ENCODE measurements around the gene MBD3. TPM values are rescaled to one million over a fixed set of nuclear protein-coding genes. Genes with fewer than 3 reads are reported as not detected.

MBD3 gene
- total RNA-seq, 6 experiments from 2014 or later = 75.6 to 104 (median 85.7) TPM

DNA sequence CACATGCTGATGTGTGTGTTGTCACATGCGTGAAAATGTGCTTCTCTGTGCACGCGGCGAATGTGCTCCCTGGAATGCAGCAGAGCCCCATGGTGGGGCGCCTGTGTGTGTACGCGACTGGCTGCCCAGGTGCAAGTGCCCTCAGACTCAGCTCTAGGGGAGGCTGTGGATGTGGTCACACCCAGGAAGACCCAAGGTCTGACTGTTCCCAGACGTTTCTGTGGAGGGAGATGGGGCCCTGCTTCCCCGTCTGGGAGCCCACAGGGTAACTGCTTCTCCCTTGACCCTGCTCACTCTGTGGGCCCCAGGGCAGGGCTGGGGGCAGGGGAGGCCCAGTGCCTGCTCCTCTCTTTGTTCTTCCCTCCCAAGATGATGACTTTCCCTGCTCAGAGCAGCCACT lies 20.5 kb upstream of the MBD3 start:
- Mint-ChIP-seq H3K36me3 (ENCODE audit: low read depth) (peaks cover 5% of the 10 kb centered on the region; the same call in 1 of the 2 replicates), H3K4me3 (no peak overlapping the region), H3K27ac (no peak overlapping the region), H3K27me3 (ENCODE audit: insufficient read depth) (no peaks in the 10 kb centered on the region; the same call in 1 of the 2 replicates), H3K4me1 (ENCODE audit: low read depth) (peaks cover 13% of the 10 kb centered on the region; the same call in 1 of the 2 replicates), H3K9me3 (no peaks in the 10 kb centered on the region)
- TF ChIP-seq, protein P1, sequence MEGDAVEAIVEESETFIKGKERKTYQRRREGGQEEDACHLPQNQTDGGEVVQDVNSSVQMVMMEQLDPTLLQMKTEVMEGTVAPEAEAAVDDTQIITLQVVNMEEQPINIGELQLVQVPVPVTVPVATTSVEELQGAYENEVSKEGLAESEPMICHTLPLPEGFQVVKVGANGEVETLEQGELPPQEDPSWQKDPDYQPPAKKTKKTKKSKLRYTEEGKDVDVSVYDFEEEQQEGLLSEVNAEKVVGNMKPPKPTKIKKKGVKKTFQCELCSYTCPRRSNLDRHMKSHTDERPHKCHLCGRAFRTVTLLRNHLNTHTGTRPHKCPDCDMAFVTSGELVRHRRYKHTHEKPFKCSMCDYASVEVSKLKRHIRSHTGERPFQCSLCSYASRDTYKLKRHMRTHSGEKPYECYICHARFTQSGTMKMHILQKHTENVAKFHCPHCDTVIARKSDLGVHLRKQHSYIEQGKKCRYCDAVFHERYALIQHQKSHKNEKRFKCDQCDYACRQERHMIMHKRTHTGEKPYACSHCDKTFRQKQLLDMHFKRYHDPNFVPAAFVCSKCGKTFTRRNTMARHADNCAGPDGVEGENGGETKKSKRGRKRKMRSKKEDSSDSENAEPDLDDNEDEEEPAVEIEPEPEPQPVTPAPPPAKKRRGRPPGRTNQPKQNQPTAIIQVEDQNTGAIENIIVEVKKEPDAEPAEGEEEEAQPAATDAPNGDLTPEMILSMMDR (IDR thresholded peaks at IDR 0.05) = no peak
- no peak for DNase-seq

DNA sequence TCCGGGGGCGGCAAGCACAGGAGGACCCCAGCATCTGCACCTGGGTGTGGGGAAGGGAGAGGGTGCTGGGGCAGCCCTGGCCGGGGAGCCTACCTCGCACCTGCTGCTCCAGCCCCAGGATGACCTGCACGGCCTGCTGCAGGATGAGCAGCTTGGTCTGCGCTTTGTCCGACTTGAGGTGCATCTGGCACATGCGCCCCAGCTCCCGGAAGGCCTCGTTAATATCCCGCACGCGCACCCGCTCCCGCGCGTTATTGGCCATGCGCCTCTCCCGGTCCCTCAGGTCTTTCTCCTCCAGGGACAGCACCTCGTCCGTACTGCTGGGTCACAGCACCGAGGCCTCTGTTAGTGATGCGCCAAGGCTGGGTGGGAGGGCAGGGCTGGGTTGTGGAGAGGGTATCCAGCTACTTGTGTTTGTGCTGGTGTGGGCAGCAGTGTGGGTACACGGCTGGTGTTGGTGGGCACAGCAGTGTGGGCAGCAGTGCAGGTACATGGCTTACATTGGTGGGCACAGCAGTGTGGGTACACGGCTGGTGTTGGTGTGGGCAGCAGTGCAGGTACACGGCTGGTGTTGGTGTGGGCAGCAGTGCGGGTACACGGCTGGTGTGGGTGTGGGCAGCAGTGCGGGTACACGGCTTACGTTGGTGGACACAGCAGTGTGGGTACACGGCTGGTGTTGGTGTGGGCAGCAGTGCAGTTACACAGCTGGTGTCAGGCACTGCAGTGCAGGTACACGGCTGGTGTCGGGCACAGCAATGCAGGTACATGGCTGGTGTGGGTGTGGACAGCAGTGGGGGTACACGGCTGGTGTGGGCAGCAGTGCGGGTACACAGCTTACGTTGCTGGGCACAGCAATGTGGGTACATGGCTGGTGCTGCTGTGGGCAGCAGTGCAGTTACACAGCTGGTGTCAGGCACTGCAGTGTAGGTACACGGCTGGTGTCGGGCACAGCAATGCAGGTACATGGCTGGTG lies 19.7 kb upstream of the MBD3 start:
- no peaks in the 10 kb centered on the region; the same call in 1 of the 2 replicates for H3K27me3 Mint-ChIP-seq (ENCODE audit: insufficient read depth)
- TF ChIP-seq, protein P1 (IDR thresholded peaks at IDR 0.05) = no peak
- peaks cover 5% of the 10 kb centered on the region; the same call in 1 of the 2 replicates for H3K36me3 Mint-ChIP-seq (ENCODE audit: low read depth)
- no peak overlapping the region for H3K4me3 Mint-ChIP-seq
- H3K27ac Mint-ChIP-seq = no peak overlapping the region
- H3K9me3 Mint-ChIP-seq = no peaks in the 10 kb centered on the region
- peaks cover 13% of the 10 kb centered on the region; the same call in 1 of the 2 replicates for H3K4me1 Mint-ChIP-seq (ENCODE audit: low read depth)
- no peak for DNase-seq

DNA sequence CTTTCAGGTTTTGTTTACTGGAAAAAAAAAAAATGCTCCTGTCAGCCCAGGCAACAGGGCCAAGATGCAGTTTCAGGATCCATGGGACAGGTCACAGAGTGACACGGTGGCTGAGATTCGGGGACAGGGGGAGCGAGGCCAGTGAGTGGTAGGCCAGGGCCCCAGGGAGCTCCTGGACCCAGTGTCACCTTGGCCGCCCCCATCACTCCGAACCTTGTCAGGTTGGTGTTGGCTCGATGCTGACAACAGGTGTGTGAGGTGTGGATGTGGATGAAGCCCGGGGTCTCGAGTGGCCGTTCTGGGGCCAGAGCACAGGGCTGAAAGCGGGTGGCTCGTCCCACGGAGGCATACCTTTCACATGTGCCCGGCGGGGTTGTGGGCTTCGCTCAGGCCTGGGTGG lies 18.7 kb upstream of the MBD3 start:
- no peak overlapping the region for H3K4me3 Mint-ChIP-seq

DNA sequence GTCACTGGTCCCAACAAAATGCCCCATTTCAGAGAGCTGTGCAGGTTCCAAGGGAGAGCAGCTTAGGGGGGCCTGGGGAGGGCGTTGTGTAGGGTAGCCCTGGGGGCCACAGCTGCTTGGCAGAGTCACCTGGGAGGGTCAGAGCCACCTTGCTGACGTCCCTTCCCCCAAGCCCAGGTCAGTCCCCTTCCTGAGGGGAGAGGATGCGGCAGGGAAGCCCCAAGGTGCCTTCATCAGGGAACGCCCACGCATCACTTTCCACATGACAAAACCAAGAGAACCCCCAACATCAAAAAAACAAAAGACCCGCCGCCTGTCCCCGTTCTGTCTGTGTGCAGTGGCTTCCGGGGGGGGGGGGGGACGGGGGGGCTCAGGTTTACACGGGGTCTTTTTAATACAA lies 17.9 kb upstream of the MBD3 start:
- peaks cover under 1% of the 10 kb centered on the region; the same call in 1 of the 2 replicates for H3K36me3 Mint-ChIP-seq (ENCODE audit: low read depth)

More for the DNA sequence above, 18.7 kb upstream of the MBD3 start:
- H3K27ac Mint-ChIP-seq = no peak overlapping the region
- peaks cover 5% of the 10 kb centered on the region; the same call in 1 of the 2 replicates for H3K36me3 Mint-ChIP-seq (ENCODE audit: low read depth)
- H3K27me3 Mint-ChIP-seq (ENCODE audit: insufficient read depth) = peaks cover 3% of the 10 kb centered on the region
- no peak for DNase-seq
- no peaks in the 10 kb centered on the region for H3K9me3 Mint-ChIP-seq
- peaks cover 13% of the 10 kb centered on the region; the same call in 1 of the 2 replicates for H3K4me1 Mint-ChIP-seq (ENCODE audit: low read depth)
- TF ChIP-seq, protein P1 (IDR thresholded peaks at IDR 0.05) = no peak

DNA sequence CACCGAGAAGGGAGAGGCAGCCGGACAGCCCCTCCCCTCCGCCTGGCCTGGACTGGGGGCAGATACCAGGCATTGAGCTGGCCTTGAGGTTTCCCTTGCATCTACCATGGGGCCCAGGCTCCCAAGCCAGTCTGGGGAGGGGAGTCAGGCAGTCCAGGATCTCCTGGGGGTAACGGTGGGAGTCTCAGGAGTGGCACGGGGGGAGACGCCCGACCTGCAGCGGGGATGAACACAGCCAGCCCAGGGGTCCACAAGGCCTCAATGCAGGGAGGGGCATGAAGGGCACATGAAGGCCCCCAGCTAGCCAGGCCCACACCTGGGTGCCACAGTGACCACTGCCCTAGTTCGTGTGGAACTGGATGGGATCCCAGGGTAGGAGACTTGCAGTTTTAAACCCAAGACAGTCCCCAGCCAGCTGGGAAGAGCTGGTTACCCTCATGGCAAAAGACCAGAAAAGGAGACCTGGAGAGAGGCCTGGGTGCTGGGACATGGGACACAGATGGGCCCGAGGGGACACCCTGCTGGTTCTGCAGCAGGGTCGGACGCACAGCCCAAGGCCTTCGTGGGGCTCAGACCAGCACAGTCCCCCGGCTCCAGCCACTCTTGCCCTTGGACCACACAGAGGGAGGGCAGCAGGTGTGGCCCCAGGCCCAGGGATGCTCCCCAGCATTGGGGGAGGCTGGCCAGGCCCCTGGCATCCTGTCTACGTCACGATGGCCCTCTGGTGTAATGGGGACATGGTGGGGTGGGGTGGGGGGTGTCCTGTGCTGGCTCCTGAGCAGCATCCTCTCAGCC lies 17.2 kb upstream of the MBD3 start:
- Mint-ChIP-seq H3K4me3 (no peak overlapping the region), H3K36me3 (ENCODE audit: low read depth) (no peaks in the 10 kb centered on the region), H3K27me3 (ENCODE audit: insufficient read depth) (peaks cover 3% of the 10 kb centered on the region), H3K4me1 (ENCODE audit: low read depth) (peaks cover 19% of the 10 kb centered on the region), H3K9me3 (no peaks in the 10 kb centered on the region), H3K27ac (no peak overlapping the region)
- TF ChIP-seq, protein P1 (IDR thresholded peaks at IDR 0.05) = no peak
- no peak for DNase-seq

More for the DNA sequence above, 17.9 kb upstream of the MBD3 start:
- TF ChIP-seq, protein P1 (IDR thresholded peaks at IDR 0.05) = no peak
- peaks cover 3% of the 10 kb centered on the region for H3K27me3 Mint-ChIP-seq (ENCODE audit: insufficient read depth)
- no peaks in the 10 kb centered on the region for H3K9me3 Mint-ChIP-seq
- H3K4me3 Mint-ChIP-seq = no peak overlapping the region
- H3K27ac Mint-ChIP-seq = no peak overlapping the region
- no peak for DNase-seq
- H3K4me1 Mint-ChIP-seq (ENCODE audit: low read depth) = peaks cover 19% of the 10 kb centered on the region
